NCI-H2227 (cell line): ENCODE data around the gene PFKL.
A peak's percentile ranks its signal among the peaks of the same experiment; 100 is the strongest.

Experiments used
- DNase-seq: peaks from one replicate; lab custom pipeline; 2025; ENCODE audit not compliant: unreplicated experiment; lab: John Stamatoyannopoulos, UW

PFKL gene

DNA sequence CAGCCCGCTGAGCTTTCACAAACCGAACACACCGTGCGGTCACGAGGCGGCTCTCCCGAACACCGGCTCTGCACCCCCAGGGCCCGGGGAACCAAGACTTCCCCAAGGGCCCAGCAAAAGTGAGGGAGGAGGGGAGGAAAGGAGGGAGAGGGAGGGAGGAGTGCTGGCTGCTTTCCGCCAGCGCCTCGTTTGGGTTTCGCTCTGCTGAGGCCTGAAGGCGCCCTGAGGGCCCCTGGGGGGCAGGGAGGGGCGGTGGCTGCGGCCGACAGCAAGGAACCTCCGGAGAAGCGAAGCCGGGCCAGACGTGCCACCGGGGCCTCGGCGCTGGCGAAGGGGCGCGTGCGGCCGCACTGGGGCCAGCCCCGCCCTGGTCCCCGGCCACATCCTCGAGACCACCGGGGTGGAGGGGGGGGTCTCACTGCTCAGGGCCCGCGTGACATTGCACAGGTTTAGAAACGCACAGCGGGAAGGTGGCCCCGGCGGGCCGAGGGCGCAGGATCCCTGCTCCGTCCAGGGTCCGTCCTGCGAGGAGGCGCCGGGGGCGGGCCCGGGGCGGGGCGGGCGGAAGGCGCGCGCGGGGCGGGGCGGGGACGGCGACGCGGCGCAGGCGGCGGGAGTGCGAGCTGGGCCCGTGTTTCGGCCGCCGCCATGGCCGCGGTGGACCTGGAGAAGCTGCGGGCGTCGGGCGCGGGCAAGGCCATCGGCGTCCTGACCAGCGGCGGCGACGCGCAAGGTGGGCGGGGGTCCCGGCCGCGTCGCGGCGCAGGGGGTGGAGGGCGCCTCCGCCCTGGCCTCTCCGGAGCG lies at the start of gene PFKL:
Gene PFKL, plus strand, starts transcription at position 596 of the 804 bp plus-strand sequence. Its CDS starts 53 bp downstream, at position 649.
- DNase-seq, result peak; percentile 76

DNA sequence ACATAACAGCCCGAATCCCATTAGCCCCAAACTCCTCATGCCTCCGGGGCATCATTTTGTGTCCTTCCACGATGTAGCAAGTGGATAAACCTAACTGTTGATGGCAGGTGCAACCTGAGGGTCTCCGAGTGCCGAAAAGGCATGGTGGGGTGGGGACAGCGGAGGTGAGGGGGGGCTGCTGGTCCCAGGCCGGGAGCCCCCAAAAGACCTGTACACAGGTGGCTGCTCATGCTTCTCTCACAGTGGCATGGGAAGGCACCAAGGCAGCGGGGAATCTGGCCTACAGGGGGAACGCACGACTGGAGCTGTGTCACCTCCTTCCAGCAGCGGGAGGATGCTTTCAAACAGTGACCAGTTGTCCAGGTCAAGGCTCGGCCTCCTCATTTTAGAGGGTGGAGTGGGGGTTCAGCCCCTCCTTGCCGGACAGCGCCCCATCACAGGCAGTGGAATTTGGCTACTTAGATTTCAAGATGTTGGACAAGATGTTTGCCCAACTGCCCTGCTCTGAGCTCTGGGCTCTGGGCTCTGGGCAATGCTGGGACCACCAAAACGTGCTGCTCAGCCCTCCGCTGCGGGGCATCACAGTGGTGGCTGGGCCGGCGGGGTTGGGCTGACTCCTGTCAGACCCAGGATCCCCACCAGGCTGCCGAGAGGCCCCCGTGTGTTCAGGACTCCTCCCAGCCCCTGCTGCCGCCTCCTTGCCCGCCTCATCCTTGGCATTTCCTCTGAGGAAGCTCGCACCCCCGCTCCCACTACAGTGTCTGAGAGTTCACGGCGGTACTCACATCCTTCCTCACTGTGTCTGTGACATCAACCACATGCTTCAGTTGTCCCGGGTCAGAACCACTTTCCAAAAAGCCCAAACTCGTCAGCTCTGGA lies 45.8 kb upstream of the PFKL start:
- DNase-seq, result no peak

DNA sequence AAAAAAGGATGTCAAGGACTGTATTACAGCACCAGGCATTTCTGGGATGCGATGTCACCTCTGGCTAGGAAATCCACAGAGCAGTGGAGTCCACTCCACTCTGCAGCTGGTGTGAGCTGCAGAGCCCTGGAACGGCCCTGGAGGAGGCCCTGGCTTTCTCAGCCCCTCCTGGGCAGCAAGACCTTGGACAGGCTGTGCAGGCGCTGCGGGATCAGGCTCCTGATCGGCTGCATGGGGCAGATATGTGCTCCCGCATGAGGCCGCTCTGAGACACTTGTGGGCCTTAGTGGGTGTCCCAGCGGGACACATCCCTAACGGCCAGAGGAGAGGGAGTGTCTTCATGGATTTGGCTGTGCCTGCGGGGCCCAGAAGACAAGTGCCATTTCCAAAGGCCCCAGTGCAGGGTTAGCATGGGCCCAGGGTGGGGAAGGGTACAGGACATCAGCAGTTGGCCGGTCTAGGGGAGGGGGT lies 44.3 kb upstream of the PFKL start:
- no peak for DNase-seq

DNA sequence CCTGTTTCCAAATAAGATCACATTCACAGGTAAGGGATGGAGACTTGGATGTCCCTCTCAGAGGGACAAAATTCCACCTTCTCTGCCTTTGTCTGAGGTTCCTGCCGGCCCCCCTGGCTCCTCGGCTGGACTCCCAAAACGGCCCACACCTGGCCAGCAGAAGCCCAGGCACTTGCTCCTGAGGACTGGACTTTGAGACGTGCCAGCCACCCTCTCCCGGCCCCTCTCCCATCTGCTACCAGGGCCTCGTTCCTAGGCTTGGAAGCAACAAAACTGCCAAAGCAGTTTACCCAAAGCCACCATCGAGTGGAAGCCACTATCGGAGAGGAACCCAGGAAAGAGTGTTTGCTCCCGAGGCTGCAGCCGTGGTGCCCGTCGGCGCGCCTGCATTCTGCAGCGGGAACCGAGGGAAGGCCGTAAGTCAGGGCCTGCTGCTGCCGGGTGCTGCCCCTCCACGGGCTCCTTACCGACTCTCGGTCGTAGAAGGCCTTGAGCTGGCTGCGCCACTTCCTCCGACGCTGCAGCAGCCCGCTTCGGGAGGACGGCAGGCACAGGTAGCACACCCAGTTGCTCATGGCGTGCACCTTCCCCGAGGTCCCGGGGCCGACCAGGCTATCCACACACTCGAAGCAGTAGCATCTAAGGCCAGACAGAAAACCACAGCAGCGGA lies 41.7 kb upstream of the PFKL start:
- no peak for DNase-seq

DNA sequence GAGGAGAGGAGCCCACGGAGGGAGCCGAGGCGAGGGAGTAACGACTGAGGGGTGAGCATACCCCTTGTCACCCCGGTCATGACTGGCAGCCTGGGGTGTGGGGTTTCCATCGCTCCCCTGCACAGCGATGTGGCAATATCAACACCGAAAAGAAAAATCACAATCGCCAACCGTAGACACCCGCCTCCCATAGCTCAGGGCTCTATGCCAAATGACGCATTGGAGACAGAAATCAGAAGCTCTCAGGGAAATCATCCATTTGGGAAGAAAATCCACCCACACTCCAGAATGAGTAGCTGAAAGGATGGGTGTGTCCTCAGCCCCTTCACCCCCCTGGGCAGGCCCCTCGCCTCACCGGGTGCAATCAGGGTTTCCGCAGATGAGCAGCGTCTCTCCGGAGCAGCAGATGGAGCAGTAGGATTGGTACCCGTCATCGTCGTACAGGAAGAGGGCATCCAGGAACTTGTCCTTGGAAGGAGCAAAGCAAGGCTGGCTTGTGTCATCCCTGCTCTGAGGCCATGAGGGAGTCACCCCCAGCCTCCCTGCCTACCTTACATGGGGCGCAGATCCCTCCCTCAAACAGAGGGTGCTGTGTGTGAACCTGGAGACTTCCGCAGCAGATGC lies 40.7 kb upstream of the PFKL start:
- DNase-seq, result no peak

DNA sequence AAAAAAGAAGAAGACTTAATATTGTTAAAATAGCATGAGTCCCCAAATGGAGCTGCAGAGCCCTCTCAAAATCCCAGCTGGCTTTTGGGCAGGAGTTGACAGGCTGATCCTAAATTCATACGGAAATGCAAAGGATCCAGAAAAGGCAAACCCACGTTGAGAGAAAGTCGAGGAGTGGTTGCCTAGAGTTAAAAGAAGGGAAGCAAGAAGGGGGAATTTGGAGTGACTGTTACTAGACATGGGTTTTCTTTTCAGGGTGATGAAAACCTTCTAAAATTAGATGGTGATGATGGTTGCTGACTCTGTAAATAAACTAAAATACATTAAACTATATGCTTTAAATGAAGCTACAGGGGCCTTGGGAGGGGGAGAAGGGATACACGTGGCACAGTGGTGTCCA lies 39.8 kb upstream of the PFKL start:
- no peak for DNase-seq

DNA sequence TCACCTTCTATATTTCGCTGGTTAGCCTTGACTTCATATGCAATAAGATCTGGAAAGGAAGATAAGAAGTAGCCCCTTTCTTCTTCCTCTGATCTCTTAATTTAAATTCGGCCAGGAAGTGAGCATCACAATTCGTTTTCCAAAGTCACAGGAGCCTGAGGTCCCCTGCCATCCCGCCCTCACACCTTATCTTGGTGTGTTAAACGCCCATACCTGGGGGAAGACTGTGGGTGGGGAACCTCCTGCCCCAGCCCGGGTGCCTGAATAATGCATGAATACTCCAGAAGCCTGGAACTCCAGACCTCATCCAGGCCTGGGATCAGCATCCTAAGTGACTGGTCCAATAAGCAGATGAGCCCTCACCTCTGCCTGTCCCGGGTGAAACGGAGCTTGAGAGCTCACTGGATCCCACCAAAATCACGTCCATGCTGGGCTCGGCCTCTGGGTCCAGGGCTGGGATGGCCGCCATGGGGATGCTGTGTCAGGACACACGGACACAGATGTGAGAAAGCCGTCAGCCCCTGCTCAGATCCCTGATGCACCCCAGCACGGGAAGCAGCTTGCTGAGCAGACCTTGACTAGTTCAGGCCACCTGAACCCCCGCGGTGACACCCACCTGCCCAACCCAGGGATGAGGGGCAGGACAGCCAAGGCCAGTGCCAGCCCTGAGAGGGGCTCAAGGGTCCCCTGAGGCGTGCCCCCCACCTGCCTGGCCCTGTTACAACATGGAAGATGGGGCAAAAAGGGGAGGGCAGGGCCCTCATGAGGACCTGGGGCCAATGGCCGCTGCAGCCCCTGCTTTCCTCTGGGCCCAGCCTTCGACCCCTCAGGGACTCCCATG lies 38.8 kb upstream of the PFKL start:
- DNase-seq, result no peak

DNA sequence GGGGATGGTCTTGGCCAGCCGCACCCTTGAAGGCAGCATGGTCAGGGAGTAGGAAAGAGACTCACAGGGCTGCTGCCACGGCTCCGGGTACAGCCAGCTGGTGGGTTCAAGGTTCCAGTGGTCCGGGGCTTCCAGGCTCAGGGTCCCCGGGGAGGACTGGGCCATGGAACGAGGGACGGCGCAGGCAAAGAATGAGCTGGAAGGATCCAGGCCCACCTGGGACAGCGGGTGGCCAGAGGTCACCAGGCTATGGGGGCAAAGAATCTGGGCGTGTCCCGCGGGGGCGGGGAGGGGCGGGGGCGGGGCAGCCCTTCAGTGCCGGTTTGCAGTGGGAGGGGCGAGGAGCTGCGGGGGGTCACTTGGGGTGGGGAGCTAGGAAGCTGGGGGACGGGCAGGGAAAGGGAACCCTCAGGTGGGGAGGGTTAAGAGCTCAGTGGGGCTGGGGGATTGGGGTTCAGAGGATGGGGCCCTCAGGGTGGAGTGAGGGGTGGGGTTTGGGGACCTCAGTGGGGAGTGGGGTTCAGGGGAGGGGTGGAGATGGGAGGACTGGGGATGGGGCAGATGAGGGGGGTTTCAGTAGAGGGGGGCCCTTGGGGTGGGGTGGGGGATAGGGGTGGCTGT lies 38.1 kb upstream of the PFKL start, which contains the start of gene DNMT3L:
Gene DNMT3L, minus strand, starts transcription at position 223 of the 621 bp plus-strand sequence. CDS start 638 bp downstream, outside the sequence.
- DNase-seq, result no peak

DNA sequence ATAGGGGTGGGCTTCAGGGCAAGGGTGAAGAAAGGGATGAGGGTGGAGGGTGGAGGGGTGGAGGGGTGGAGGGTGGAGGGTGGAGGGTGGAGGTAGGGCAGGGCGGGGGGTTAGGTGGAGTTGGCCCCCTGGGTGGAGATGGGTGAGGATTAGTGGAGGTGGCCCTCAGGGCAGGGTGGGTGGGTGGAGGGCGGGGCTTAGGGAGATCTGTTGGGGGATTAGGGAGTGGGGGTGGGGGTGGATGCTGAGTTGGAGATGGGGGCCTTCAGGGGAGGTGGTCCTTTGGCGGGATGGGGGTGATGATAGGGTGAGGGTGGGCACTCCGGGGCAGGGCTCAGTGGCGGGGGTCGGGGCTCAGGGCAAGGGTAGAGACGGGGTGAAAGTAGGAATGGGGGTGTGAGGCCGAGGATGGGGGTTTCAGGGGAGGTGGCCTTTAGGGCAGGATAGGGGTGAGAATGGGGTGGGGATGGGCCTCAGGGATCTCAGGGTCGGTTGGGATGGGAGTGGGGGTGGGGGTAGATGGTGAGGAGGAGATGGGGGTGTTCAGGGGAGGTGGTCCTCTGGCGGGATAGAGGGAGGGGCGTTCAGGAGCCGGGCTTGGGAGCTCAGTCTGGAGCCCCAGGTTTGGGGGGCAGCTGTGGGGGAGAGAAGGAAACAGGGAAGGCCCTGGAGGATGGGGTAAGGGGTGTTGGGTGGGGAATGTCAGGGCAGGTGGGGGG lies 37.4 kb upstream of the PFKL start:
- DNase-seq, result no peak

DNA sequence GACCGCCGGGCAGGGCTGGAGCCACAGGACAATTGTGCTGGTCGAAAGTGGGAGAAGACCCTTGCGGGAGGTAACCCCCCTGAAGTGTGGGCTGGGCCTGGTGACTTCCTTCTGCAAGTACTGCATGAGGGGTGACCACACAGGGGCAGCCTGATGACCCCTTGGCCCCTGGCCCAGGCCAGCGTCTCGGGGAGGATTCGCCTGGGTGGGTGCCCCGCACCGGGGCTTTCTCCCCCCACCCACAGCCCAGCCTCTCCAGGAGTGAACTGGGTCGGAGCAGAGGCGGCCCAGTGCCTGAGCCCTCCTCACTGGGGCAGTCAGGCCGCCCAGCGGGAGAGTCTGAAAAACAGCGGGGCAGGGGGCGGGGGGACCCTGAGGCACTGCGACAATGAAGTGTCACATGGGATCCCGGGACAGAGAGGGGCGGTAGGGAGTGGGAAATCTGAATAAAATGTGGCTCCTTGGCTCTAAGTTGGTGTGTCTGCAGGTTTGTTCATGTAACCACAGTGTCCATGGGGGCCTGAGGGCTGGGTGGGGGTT lies 36.6 kb upstream of the PFKL start:
- DNase-seq, result no peak

DNA sequence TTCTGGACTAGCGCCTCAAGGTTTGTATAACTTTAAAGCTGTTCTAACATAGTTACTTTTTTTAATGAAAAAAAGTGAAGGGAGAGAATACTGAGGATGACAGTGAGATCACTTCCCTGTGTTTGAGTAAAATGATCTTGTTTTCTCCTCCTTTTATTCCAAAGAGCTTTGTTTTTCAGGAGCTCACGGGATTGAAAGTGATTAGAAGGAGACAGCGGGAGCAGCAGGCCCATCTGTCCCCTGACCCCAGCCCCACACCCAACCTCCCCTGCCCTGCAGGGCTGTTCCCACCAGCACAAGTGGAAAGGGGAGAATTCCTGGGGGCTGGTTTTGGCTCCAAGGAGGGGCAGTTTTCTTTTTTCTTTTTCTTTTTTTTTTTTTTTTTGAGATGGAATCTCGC lies 36.1 kb upstream of the PFKL start:
- no peak for DNase-seq

DNA sequence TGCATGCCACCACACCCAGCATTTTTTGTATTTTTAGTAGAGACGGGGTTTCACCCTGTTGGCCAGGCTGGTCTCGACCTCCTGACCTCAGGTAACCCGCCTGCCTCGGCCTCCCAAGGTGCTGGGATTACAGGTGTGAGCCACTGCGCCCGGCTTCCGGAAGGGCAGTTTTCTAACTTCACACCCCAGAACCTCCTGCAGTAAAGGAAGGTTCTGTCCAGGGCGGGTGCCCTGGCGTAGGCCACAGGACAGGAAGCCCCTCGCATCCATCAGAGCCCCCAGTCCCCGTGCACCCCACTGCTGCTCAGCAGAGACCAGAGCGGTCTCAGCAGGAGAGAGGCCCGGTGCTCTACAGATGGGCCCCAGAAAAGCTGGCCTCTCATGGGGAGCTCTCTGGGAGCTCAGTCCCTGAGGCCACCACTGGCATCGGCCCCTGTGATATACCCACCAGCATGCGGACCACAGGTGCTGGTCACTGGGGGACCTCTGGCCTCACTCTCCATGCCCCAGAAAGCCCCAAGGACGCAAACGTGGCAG lies 34.1 kb upstream of the PFKL start:
- DNase-seq, result no peak

DNA sequence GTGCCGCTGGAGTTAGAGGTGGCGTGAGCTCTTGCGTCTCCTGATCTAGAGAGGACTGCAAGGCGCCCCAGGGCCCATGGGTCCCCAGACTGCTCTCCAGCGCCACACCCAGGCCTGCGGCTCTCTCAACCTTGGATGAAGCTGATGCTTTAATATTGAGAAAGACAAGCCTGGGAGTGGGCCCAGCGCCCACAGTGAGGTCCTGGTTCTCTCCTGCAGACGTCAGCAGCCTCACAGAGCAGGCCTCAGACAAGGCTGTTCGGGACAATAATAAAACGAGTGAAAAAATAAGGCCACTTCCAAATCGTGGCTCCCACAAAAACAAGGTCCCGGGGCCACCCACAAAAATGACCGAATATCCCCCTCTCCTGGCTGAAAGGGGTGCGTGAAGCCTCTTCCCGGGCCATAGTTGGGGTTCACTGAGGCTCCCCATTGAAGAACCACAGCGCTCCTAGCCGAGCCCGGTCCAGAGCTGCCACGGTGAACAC lies 32.2 kb upstream of the PFKL start:
- no peak for DNase-seq

DNA sequence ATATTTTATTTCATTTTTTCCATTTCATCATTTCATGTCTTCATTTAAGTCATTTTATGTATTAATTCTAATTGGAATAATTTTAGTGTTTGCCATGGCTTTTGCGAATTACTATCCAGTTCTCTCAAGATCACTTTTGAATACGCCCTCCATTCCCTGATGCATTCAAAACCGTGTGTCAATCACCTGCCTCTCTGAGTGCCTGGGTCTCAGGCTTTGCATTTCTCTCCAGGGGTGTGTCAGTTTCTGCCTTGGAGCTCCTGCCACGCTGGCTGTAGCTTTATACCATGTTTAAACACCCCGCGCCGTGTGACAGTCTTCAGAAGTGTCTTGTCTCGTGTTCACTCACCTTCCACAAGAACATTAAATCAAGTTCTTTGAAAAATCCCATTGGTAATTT lies 30.8 kb upstream of the PFKL start:
- no peak for DNase-seq

DNA sequence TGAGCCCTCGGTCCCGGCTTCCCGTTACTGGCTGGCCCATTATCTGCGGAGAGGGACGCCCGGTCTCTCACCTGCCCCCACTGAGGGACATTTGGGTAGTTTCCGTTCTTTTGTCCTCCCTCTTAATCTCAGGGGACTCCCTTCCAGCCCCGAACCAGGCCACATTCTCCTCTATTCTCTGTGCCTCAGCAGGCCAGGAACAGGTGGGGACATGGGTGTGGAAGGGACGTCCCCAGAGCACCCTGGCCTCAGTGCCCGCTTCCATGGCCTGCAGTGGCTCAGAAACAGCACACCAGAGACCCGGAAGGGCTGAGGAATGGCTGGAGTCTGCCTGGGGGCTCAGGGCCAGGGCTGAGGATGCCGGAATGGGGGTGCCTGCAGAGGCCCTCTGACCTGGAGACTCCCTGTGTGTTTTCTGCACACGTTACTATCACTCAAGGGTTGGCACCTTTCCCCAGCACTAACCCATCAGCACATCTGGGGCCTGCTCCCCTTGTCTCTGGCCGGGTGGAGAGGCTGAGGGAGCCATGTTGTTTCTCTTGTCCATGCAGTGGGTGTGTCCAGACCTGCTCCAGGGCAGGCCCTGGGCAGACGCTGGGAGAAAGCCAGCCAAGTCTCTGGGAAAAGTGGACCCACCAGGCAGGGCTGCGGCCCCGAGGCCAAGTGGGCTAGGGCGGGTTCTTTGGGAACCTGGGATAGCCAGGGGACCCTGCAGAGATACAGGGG lies 28.1 kb upstream of the PFKL start:
- no peak for DNase-seq

DNA sequence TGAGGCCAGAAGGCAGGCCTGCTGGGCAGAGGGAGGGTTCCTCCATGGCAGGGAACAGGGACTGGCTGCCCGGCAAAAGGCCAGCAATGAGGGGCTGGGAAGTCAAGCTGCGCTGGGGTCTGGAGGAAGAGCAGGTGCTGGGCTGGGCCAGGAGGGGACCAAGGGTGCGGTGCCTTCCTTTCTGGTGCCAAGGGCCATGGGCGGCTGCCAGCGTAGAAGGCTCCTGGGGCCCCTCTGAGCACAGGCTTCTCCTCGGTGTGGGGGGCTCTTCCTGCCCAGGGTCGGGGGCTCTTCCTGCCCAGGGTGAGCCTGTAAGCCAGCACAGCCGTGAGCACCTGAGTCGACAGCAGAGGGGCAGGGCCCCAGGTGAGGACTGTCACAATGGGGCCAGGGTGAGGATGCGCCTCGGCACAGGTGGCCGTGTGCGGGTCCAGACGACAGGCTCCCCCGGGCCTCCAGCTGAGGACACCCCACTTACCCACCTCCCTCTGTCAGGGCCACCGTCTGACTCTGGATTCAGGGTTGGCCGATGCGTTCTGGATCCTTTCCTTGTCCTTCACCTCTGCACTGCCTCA lies 27.5 kb upstream of the PFKL start:
- DNase-seq, result no peak

DNA sequence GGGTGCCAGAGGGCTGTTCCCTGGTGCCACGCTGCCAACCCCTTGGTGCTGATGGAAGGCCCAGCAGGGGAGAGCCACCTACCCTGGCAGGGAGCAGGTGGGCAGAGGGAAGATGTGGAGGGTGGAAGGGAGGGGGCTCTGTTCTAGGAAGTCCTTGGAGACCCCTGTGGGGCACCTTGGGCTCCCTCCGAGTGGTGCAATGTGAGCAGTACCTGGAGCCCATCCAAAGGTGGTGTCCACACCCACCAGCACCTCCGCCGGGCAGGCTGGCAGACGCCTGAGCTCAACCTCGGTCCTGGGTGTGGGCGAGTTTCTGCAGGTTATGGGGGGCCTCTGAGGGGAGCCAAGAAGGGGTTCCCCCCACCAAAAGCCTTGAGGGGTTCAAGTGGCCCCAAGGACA lies 26.8 kb upstream of the PFKL start:
- no peak for DNase-seq
